ENCODE measurements around the gene RGS14.

Gene RGS14

GRCh38 chr5:177325868-177326381 lies 31.8 kb upstream of the RGS14 start:
- no peak overlapping the region for H3K4me2 ChIP-seq (ENCODE audit: low read depth, low read length, poor library complexity, severe bottlenecking)
- no peak overlapping the region for H3K4me3 ChIP-seq (ENCODE audit: low read length, poor library complexity, severe bottlenecking)
- no peak overlapping the region for H2AFZ ChIP-seq (ENCODE audit: low read length)
- no peaks in the 10 kb centered on the region for H3K9me2 ChIP-seq (replicated peaks; ENCODE audit: low read depth, low read length)
- peaks cover 5% of the 10 kb centered on the region for H3K4me1 ChIP-seq (ENCODE audit: insufficient read depth, low read length, poor library complexity, severe bottlenecking)
- H3K27me3 ChIP-seq (ENCODE audit: insufficient read depth, low read length, poor library complexity, severe bottlenecking) = no peaks in the 10 kb centered on the region
- H3K36me3 ChIP-seq (ENCODE audit: insufficient read depth, low read length) = no peaks in the 10 kb centered on the region; the same call in 1 of the 2 replicates
- no peak for TF ChIP-seq EZH2phosphoT487 (IDR thresholded peaks at IDR 0.05; ENCODE audit: borderline replicate concordance)
- H3K9ac ChIP-seq (ENCODE audit: low read depth, low read length, poor library complexity, severe bottlenecking) = no peak overlapping the region
- no peaks in the 10 kb centered on the region for H3K9me3 ChIP-seq (ENCODE audit: insufficient read depth, low read depth, low read length)
- no peaks in the 10 kb centered on the region for H3F3A ChIP-seq (ENCODE audit: low read depth)
- H3K79me2 ChIP-seq (ENCODE audit: insufficient read depth, low read length) = no peaks in the 10 kb centered on the region
- no peaks in the 10 kb centered on the region for H4K20me1 ChIP-seq (ENCODE audit: insufficient read depth, low read length, poor library complexity, severe bottlenecking)

- H2AFZ ChIP-seq (ENCODE audit: low read length) = no peak overlapping the region
- no peak for TF ChIP-seq EZH2phosphoT487 (IDR thresholded peaks at IDR 0.05; ENCODE audit: borderline replicate concordance)
- no peak for TF ChIP-seq CTCF (conservative IDR thresholded peaks at IDR 0.05; ENCODE audit: low read length)
Observed at GRCh38 chr5:177327539-177328522, 29.9 kb upstream of the RGS14 start.

GRCh38 chr5:177328545-177329231 lies 29.0 kb upstream of the RGS14 start:
- no peak overlapping the region for H3K9ac ChIP-seq (ENCODE audit: low read depth, low read length, poor library complexity, severe bottlenecking)
- no peaks in the 10 kb centered on the region for H3K79me2 ChIP-seq (ENCODE audit: insufficient read depth, low read length)
- no peaks in the 10 kb centered on the region for H3K9me2 ChIP-seq (replicated peaks; ENCODE audit: low read depth, low read length)
- no peak overlapping the region for H3K4me2 ChIP-seq (ENCODE audit: low read depth, low read length, poor library complexity, severe bottlenecking)
- no peaks in the 10 kb centered on the region for H3K27me3 ChIP-seq (ENCODE audit: insufficient read depth, low read length, poor library complexity, severe bottlenecking)
- H3K36me3 ChIP-seq (ENCODE audit: insufficient read depth, low read length) = peaks cover 8% of the 10 kb centered on the region; the same call in 1 of the 2 replicates
- no peak overlapping the region for H2AFZ ChIP-seq (ENCODE audit: low read length)
- H3K4me3 ChIP-seq (ENCODE audit: low read length, poor library complexity, severe bottlenecking) = no peak overlapping the region
- TF ChIP-seq EZH2phosphoT487 (IDR thresholded peaks at IDR 0.05; ENCODE audit: borderline replicate concordance) (no peak), CTCF (conservative IDR thresholded peaks at IDR 0.05; ENCODE audit: low read length) (no peak)
- H3F3A ChIP-seq (ENCODE audit: low read depth) = no peaks in the 10 kb centered on the region
- no peaks in the 10 kb centered on the region for H4K20me1 ChIP-seq (ENCODE audit: insufficient read depth, low read length, poor library complexity, severe bottlenecking)
- no peaks in the 10 kb centered on the region for H3K9me3 ChIP-seq (ENCODE audit: insufficient read depth, low read depth, low read length)
- peaks cover 16% of the 10 kb centered on the region for H3K4me1 ChIP-seq (ENCODE audit: insufficient read depth, low read length, poor library complexity, severe bottlenecking)

More at GRCh38 chr5:177327539-177328522, 29.9 kb upstream of the RGS14 start:
- H3K9me3 ChIP-seq (ENCODE audit: insufficient read depth, low read depth, low read length) = no peaks in the 10 kb centered on the region
- no peaks in the 10 kb centered on the region; the same call in 1 of the 2 replicates for H3K36me3 ChIP-seq (ENCODE audit: insufficient read depth, low read length)
- H3K9me2 ChIP-seq (replicated peaks; ENCODE audit: low read depth, low read length) = no peaks in the 10 kb centered on the region
- no peak overlapping the region for H3K9ac ChIP-seq (ENCODE audit: low read depth, low read length, poor library complexity, severe bottlenecking)
- H3K79me2 ChIP-seq (ENCODE audit: insufficient read depth, low read length) = no peaks in the 10 kb centered on the region
- H3K4me1 ChIP-seq (ENCODE audit: insufficient read depth, low read length, poor library complexity, severe bottlenecking) = peaks cover 16% of the 10 kb centered on the region
- H3F3A ChIP-seq (ENCODE audit: low read depth) = no peaks in the 10 kb centered on the region
- no peaks in the 10 kb centered on the region for H4K20me1 ChIP-seq (ENCODE audit: insufficient read depth, low read length, poor library complexity, severe bottlenecking)
- H3K27me3 ChIP-seq (ENCODE audit: insufficient read depth, low read length, poor library complexity, severe bottlenecking) = no peaks in the 10 kb centered on the region
- H3K4me2 ChIP-seq (ENCODE audit: low read depth, low read length, poor library complexity, severe bottlenecking) = no peak overlapping the region
- no peak overlapping the region for H3K4me3 ChIP-seq (ENCODE audit: low read length, poor library complexity, severe bottlenecking)
